ENCODE results near the gene PTGES3.

DNA sequence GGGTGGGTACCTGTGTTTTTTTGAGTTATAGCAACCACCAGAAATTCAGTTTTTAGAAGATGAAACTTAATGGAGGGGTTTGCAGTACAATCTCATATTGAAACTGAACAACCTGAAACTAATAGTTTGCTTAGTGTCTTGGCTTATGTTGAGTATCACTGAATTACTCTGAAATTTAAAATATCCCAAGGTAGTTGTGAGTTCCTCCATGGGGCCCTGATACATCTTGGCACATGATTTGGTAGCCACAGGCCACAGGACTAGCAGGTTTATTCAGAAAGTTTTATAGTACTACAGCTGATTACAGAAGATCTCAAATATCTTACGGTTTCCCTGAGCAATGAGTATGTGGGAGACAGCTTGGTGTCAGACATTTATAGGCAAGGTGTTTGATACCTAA is 10.4 kb downstream of the PTGES3 start:
- TF ChIP-seq, protein P1, sequence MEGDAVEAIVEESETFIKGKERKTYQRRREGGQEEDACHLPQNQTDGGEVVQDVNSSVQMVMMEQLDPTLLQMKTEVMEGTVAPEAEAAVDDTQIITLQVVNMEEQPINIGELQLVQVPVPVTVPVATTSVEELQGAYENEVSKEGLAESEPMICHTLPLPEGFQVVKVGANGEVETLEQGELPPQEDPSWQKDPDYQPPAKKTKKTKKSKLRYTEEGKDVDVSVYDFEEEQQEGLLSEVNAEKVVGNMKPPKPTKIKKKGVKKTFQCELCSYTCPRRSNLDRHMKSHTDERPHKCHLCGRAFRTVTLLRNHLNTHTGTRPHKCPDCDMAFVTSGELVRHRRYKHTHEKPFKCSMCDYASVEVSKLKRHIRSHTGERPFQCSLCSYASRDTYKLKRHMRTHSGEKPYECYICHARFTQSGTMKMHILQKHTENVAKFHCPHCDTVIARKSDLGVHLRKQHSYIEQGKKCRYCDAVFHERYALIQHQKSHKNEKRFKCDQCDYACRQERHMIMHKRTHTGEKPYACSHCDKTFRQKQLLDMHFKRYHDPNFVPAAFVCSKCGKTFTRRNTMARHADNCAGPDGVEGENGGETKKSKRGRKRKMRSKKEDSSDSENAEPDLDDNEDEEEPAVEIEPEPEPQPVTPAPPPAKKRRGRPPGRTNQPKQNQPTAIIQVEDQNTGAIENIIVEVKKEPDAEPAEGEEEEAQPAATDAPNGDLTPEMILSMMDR (IDR thresholded peaks at IDR 0.05; ENCODE audit: poor library complexity), result no peak
- no peak for TF ChIP-seq EZH2 (IDR thresholded peaks at IDR 0.05; ENCODE audit: borderline replicate concordance)
- TF ChIP-seq EZH2phosphoT487 (IDR thresholded peaks at IDR 0.05; ENCODE audit: low read depth, severe bottlenecking, unreplicated experiment), result no peak
